ENCODE measurements around the gene CSTPP1.
"Not testable (repeated sequence)": the region's sequence is repeated elsewhere in the genome, so short reads cannot be mapped to it uniquely, and the experiment has no call there.

Gene CSTPP1

DNA sequence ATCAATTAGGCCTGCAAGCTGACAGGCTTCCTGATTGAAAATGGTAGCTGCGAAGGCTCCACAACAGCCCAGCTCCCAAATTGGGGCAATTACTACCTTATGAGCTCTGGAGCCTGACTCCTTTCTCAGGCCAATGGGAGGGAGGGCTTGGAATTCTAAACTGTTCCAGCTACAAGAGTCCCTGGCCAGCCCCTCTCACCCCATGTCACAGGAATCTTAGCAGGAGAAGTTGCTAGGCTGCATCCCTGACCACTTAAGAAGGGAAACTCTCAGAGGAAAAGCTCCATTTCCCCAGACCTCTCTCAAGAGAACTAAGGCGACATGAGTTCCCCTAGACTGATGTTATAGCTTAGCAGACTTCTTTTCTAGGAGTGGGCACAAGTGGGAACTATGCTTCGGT is 23.1 kb upstream of the CSTPP1 start:
- no peak for FAIRE-seq

- no peak for FAIRE-seq
Observed at GRCh38 chr11:46914363-46914762, 22.2 kb upstream of the CSTPP1 start.

GRCh38 chr11:46914910-46915309 is 21.7 kb upstream of the CSTPP1 start:
- no peak for FAIRE-seq

GRCh38 chr11:46916286-46917108 is 20.1 kb upstream of the CSTPP1 start:
- FAIRE-seq: peak; percentile 92

DNA sequence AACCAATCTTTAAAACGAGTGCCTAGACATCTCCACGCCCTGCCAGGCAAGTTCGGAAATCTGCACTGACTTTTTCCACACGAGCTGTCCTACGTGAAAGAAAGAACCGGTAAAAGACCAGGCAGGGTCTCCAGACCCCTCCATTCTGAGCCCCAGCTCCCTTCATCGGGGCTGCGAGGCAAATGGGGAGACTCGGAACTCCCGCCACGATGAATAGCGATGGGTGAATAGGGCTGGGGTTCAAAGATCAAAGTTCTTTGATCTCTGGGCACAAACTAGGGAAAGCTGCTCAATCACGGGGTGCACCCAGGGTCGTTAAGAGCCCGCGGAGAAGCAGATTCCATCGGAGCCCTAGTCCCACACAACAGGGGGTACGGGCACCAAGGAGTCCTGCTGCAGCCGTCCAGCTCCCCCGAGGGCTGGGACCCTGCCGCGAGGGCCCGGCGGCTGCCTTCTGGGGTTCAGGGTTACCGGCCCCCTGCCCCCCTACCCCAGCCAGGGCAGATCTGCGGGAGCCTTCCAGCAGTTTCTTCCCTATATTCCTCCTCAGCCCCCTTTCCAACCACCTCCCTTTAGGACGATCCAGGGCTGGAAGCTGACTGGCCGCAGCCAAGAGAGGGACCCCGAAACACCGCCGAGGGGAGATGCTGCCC is 19.3 kb upstream of the CSTPP1 start:
- FAIRE-seq: no peak

DNA sequence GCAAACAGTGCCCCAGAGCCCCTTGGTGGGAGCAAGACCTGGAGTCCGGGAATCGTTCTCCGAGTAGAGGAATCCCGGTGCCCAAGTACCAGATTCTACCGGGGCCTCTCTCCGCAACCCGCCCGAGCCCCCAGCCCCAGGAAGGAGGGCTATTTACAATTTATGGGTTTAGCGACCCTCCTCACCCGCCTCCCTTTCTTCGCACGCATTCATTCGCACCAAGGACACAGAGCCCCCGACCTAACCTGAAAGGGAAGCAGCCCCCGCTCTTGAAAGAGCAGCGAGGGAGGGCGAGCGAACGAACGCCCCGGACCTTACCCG is 18.8 kb upstream of the CSTPP1 start:
- no peak for FAIRE-seq

GRCh38 chr11:46918083-46918787 is 18.3 kb upstream of the CSTPP1 start, which contains the start of gene LRP4:
LRP4 (minus strand) TSS chr11:46918550; CDS start chr11:46918379, 171 bp downstream.
- no peak for FAIRE-seq

GRCh38 chr11:46918788-46919513 is 17.6 kb upstream of the CSTPP1 start:
- FAIRE-seq: no peak

- no peak for FAIRE-seq
Observed at GRCh38 chr11:46920755-46921154, 15.8 kb upstream of the CSTPP1 start.

DNA sequence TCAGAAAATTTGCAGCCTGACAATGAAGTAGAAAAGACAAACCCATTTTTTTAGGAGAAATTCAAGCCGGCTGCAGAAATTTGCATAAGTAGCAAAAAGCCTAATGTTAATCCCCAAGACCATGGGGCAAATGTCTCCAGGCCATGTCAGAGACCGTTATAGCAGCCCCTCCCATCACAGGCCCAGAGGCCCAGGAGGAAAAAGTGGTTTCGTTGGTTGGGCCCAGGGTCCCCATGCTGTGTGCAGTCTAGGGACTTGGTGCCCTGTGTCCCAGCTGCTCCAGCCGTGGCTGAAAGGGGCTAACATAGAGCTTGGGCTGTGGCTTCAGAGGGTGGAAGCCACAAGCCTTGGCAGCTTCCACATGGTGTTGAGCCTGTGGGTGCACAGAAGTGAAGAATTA is 8.6 kb upstream of the CSTPP1 start:
- FAIRE-seq: not testable (repeated sequence)

DNA sequence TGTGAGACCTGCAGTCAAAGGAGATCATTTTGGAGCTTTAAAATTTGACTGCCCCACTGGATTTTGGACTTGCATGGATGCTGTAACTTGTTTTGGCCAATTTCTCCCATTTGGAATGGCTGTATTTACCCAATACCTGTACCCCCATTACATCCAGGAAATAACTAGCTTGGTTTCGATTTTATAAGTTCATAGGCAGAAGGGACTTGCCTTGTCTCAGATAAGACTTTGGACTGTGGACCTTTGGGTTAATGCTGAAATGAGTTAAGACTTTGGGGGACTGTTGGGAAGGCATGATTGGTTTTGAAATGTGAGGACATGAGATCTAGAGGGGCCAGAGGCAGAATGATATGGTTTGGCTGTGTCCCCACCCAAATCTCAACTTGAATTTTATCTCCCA is 7.9 kb upstream of the CSTPP1 start:
- FAIRE-seq: not testable (repeated sequence)

DNA sequence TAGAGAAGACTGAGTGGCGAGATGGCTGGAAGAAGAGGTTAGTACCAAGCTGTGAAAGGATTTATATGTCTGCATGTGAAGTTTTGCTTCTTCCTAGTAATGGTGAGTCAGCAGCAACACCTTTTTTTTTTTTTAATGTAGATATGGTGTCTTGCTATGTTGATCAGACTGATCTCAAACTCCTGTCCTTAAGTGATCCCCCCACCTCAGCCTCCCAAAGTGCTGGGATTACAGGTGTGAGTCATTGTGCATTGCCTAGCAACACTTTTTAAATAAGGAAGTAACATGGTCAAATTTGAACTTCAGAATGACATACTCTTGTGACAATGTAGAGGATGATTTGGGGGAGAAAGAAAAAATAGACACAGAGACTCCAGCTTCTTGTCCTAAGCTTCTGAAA is 6.5 kb upstream of the CSTPP1 start:
- FAIRE-seq: no peak

- FAIRE-seq: no peak
Observed at GRCh38 chr11:46942172-46942571, 5.6 kb downstream of the CSTPP1 start.

- no peak for FAIRE-seq
Observed at GRCh38 chr11:46944356-46945075, 8.0 kb downstream of the CSTPP1 start.

DNA sequence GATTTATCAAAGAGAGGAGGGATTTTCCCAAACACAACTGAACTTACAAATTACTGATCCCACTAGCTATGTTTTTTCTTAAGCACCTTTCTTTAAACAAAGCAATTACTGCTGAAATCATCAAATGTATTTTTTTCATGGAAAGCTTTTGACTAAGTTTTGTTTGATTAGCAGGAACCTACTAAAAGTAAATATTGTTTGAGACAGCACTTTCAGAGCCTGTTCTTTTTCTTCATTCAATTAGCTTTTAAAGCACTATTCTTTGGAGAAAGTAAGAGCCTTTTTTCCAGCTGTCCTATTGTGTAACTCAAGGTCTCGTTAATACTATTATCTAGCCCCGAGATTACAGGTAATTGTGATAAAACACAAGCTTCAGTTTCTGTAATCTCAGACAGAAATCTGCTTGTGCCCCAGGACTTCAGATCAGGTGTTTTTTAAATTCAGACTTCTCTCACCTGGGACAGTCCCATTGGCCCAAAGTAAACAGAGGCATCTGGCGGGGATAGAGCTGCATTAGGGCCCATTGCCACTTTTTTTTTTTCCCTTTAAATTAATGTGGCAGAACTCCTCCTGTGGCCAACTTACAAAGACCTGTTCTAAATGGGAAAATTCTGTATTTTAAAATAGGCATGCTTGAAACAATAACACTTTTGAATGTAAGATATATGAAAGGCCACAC is 11.0 kb downstream of the CSTPP1 start:
- FAIRE-seq: no peak

- FAIRE-seq: no peak
Observed at GRCh38 chr11:46948378-46949131, 12.0 kb downstream of the CSTPP1 start.

- no peak for FAIRE-seq
Observed at GRCh38 chr11:46949297-46949696, 12.7 kb downstream of the CSTPP1 start.

- FAIRE-seq: no peak
Observed at GRCh38 chr11:46951864-46952263, 15.3 kb downstream of the CSTPP1 start.

DNA sequence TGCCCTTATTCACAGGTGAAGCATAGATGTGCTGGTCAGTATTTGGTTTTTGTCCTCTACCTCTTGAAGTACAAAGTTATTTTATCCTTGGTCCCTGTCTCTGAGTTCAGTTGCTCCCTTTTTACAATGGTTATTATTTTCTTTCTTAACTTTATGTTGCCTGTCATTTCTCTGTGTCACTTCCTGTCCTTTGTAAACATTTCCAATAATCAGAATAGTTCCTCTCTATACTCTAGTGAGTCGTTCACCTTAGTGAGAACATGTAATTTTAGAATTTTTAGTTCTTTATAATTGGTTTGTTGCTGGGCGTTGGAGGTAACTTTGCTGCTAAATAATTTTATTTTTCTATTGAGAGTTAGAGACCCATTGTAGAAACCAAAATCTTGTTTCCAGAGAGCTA is 16.0 kb downstream of the CSTPP1 start:
- FAIRE-seq: no peak

- no peak for FAIRE-seq
Observed at GRCh38 chr11:46953093-46953492, 16.5 kb downstream of the CSTPP1 start.

- FAIRE-seq: no peak
Observed at GRCh38 chr11:46958777-46959176, 22.2 kb downstream of the CSTPP1 start.
